ENCODE results near the gene CACNA1I.
"Not testable (repeated sequence)": the region's sequence is repeated elsewhere in the genome, so short reads cannot be mapped to it uniquely, and the experiment has no call there.

The CACNA1I gene

DNA sequence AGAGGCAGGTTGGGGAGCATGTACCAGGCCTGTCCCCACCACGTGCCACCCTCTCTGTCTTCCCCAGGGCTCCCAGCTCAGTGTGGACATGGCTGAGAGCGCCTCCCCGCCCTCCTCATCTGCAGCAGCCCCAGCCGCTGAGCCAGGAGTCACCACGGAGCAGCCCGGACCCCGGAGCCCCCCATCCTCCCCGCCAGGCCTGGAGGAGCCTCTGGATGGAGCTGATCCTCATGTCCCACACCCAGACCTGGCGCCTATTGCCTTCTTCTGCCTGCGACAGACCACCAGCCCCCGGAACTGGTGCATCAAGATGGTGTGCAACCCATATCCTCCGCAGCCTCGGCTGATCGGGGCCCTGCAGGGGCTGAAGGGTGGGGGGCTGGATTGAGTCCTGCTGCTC, at the start of gene CACNA1I:
Gene CACNA1I (plus strand): TSS at position 89 of the 400 bp plus-strand sequence. CDS start 0 bp downstream, at position 89.
- DNase-seq = no peak
- no peak for ATAC-seq
- Mint-ChIP-seq H3K27ac (peak within 1 kb of the TSS in 1 of 2 donors; percentile 40), H3K4me3 (no peak within 1 kb of the TSS), H3K9me3 (peaks cover 4 to 5% of the 10 kb centered on the region in 2 donors), H3K4me1 (peaks cover 15% of the 10 kb centered on the region), H3K27me3 (peaks cover 5% of the 10 kb centered on the region)

DNA sequence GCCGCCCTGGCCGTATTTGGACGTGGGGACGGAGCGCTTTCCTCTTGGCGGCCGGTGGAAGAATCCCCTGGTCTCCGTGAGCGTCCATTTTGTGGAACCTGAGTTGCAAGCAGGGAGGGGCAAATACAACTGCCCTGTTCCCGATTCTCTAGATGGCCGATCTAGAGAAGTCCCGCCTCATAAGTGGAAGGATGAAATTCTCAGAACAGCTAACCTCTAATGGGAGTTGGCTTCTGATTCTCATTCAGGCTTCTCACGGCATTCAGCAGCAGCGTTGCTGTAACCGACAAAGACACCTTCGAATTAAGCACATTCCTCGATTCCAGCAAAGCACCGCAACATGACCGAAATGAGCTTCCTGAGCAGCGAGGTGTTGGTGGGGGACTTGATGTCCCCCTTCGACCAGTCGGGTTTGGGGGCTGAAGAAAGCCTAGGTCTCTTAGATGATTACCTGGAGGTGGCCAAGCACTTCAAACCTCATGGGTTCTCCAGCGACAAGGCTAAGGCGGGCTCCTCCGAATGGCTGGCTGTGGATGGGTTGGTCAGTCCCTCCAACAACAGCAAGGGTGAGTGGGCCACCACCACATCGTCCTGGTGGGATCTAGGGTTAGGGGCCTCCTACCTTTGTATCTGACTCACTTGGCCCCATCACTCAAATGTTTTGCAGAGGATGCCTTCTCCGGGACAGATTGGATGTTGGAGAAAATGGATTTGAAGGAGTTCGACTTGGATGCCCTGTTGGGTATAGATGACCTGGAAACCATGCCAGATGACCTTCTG, 49.3 kb upstream of the CACNA1I start:
- peak overlapping the region; percentile 98 to 100 for H3K27ac Mint-ChIP-seq
- H3K9me3 Mint-ChIP-seq, ATAC-seq, H3K27me3 Mint-ChIP-seq: not testable (repeated sequence)
- peak in 1 of 2 donors; percentile 39 for DNase-seq
- peaks cover 68% of the 10 kb centered on the region for H3K4me1 Mint-ChIP-seq
- H3K4me3 Mint-ChIP-seq = peak overlapping the region; percentile 91 to 93

DNA sequence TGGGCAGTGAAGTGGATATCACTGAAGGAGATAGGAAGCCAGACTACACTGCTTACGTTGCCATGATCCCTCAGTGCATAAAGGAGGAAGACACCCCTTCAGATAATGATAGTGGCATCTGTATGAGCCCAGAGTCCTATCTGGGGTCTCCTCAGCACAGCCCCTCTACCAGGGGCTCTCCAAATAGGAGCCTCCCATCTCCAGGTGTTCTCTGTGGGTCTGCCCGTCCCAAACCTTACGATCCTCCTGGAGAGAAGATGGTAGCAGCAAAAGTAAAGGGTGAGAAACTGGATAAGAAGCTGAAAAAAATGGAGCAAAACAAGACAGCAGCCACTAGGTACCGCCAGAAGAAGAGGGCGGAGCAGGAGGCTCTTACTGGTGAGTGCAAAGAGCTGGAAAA, 48.5 kb upstream of the CACNA1I start:
- H3K9me3 Mint-ChIP-seq, DNase-seq, ATAC-seq, H3K27me3 Mint-ChIP-seq: not testable (repeated sequence)
- H3K27ac Mint-ChIP-seq = peak overlapping the region; percentile 98 to 100
- peaks cover 76% of the 10 kb centered on the region for H3K4me1 Mint-ChIP-seq
- peak overlapping the region; percentile 91 to 93 for H3K4me3 Mint-ChIP-seq

DNA sequence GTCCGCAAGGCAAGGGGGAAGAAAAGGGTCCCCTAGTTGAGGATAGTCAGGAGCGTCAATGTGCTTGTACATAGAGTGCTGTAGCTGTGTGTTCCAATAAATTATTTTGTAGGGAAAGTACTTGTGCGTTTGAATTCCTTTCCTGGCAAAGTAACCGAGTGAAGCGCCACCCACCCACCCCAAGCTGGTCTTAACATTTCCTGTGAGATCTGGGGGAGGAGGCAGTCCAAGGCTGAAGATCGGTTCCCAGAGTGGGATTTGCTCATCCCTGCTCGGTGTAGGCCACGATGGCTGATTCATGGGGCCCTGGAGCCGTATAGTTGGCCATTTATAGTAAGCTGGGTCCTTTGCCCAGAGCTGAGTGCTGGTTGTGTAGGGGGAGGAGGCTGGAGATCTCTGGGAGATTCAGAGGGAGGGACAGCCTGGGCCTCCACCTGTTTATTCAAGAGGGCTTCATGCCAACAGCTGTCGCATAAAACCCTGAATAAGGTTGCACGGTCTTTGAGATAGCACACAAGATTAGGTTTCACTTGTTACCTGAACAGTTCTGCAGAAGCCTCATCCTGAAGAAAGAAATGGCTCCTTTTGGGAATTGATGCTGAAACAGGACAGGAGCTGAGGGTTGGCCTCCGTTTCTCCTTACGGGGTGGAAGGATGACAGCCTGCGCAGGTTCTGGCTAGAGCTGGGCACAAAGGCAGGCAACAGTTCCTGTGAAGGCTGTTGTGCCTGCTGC, 47.8 kb upstream of the CACNA1I start:
- Mint-ChIP-seq H3K27ac (peak overlapping the region; percentile 98 to 100), H3K27me3 (no peaks in the 10 kb centered on the region), H3K4me3 (peak overlapping the region; percentile 91 to 93), H3K4me1 (peaks cover 83% of the 10 kb centered on the region), H3K9me3 (no peaks in the 10 kb centered on the region)
- DNase-seq (peak in 1 of 2 donors; percentile 56), ATAC-seq (no peak)

DNA sequence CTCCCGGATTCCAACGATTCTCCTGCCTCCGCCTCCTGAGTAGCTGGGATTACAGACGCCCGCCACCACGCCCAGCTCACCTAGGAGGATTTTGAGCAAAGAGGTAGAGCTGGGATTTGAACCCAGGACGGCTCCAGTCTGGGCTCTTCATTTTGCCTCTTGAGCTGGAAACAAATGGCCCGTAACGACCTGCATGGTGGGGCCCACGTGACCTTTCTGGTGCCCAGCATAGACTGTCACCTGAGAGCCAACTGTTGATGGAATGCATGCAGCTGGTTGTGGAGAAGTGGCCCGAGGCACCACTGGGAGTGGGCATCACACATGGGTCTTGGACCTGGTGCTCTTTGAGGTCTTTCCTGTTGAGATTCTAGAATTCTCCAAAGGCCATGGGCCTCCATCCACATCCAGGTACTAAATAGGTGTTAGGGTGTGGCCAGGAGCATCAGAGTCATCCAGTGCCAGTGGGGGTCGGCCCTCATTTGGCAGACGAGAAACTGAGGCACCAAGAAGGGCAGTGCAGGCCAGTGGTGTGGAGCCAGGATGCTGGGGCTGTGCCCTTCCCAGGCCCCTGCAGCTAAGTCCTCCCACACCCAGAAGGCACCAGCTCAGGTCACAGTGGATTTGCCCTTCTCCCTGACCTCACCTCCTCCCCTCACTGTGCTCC, 46.3 kb upstream of the CACNA1I start:
- no peak for ATAC-seq
- H3K4me3 Mint-ChIP-seq = peak overlapping the region; percentile 24 to 68

DNA sequence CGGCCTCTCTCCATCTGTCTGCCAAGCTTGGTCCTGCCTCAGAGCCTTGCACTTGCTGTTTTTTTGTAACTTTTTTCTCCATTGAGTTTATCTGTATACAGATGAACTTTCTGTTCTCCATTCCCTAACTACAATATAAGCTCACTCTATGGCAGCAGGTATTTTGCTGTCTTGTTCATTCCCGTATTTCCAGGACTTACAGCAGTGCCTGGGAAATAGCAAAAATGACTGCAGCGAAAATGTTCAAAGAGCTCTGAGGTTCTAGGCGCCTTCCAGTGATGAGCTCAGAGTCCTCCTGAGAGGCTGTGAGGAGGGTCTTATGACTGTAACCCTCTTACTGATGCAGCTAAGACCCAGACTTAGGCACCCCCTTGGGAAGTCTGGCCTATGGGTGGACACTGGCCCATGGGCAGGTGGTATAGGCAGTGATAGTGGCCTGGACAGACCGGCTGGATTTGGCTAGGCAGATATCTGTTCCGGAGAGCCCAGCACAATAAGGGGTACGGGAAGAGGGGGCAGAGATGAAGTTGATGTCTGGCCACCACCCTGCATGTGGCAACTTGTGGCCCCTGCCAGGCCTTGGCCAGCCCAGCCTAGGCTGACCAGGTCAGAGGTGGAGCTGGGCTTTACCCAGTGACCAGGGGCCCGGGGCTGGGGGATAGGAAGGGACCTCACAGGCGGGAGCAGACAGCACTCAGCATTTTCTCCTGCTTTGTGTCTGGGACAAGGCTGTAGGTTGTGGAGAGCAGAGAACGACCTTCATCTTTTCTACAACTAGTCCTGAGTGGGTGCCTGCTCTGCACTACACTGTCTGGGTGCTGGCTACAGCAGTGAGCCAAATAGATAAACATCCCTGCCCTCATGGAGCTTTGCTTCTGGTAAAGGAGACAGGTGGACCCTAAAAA, 45.5 kb upstream of the CACNA1I start:
- ATAC-seq (no peak), DNase-seq (no peak)
- peak overlapping the region in 1 of 2 donors; percentile 43 for H3K27ac Mint-ChIP-seq
- peaks cover 94% of the 10 kb centered on the region for H3K4me1 Mint-ChIP-seq
- no peaks in the 10 kb centered on the region for H3K9me3 Mint-ChIP-seq
- no peaks in the 10 kb centered on the region for H3K27me3 Mint-ChIP-seq
- H3K4me3 Mint-ChIP-seq = peak overlapping the region; percentile 24 to 27

More for the DNA sequence above, 46.3 kb upstream of the CACNA1I start:
- H3K27ac Mint-ChIP-seq = peak overlapping the region in 1 of 2 donors; percentile 100
- no peak for DNase-seq
- no peaks in the 10 kb centered on the region for H3K9me3 Mint-ChIP-seq
- H3K4me1 Mint-ChIP-seq = peaks cover 89% of the 10 kb centered on the region
- H3K27me3 Mint-ChIP-seq = no peaks in the 10 kb centered on the region

DNA sequence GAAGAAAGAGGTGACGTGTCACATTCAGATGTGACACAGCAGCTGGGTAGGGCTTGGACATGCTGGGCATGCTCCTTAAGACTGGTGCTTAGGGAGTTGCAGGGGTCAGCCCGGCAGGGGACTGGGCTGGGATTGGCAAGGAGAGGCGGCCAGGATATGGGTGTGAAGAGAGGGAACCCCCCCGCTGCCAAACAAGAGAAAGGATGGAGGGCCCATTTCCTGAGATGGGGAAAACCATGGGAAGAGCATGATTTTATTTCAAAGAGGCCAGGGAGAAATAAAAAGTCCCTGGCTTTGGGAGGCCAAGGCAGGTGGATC, 44.9 kb upstream of the CACNA1I start:
- peak overlapping the region in 1 of 2 donors; percentile 27 for H3K4me3 Mint-ChIP-seq

DNA sequence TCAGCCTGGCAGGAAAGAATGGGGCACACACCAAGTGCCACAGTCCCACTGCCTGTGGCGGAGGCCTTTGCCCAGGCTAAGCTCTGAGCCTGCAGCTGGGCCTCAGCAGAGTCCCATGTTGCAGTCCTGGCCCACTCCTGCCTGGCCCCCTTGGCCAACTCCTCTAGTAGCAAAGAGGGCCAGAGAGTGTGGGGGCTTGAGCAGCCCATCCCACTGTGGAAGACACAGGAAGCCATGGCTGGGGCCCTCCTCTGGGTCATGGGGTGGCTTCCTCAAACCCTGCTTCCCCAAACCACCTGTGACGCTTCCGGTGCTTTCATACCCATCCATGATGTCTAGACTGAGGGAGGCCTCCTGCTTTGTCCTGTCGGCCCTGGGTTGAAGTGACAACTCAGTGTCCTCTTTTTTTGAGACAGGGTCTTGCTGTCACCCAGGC, 43.8 kb upstream of the CACNA1I start:
- DNase-seq (no peak), ATAC-seq (peak; percentile 43)
- Mint-ChIP-seq H3K27ac (peak overlapping the region in 1 of 2 donors; percentile 45), H3K27me3 (no peaks in the 10 kb centered on the region), H3K4me1 (peaks cover 98% of the 10 kb centered on the region), H3K9me3 (no peaks in the 10 kb centered on the region), H3K4me3 (peak overlapping the region in 1 of 2 donors; percentile 2)

More for the DNA sequence above, 44.9 kb upstream of the CACNA1I start:
- DNase-seq (no peak), ATAC-seq (no peak)
- Mint-ChIP-seq H3K9me3 (no peaks in the 10 kb centered on the region), H3K4me1 (peaks cover 94% of the 10 kb centered on the region), H3K27me3 (no peaks in the 10 kb centered on the region), H3K27ac (peak overlapping the region in 1 of 2 donors; percentile 43)

DNA sequence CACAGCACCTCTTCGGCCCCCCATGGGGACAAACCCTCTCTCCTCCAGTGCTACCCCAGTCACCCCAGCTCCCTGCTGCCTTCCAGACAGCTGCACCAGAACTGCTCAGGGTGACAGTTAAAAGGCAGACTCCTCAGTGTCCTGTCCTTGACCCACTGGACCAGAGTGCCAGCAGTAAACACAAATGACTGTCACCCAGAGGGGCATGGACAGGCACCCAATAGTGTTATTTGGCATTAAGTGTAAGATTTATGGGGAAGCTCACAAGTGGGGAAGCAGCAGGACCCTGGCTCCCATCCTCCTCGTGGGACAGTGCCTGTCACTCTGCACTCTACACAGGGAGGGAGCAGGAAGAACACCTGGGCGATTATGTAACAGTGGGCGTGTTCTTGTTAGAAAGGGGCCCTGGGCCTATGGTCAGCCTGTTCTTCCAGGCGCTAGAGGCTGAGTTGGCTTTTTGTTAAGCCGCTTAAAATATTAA, 43.0 kb upstream of the CACNA1I start:
- DNase-seq (no peak), ATAC-seq (no peak)
- Mint-ChIP-seq H3K9me3 (no peaks in the 10 kb centered on the region), H3K27me3 (no peaks in the 10 kb centered on the region), H3K27ac (peak overlapping the region; percentile 41 to 45), H3K4me3 (peak overlapping the region in 1 of 2 donors; percentile 2), H3K4me1 (peaks cover 94% of the 10 kb centered on the region)

DNA sequence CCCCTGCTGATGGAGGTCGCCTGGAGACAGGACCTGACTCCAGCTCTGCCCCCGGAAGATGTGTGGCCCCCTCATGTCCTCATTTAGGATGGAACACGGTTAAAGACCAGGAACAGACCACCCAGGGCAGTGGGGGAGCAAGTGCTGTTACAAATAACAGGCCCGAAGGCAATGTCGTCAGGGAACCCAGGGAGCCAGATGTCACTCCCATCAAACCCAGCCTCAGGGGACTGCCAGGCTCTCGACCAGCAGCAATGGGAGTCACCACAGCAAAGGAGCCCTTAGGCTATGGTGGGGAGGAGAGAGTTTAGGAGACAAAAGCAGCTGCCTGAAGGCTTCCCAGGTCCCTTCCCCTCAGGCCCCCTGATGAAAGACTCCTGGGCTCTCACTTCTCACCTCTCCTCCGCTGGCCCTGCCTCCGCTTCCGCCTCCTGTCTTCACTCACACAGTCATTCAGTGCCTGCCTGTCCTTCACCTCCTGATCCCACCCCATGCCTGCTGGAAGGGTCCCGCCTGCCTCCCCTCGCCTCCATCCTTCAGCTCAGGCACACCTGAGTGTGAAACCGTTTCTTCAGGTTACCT, 42.4 kb upstream of the CACNA1I start:
- Mint-ChIP-seq H3K4me3 (peak overlapping the region; percentile 75 to 95), H3K9me3 (no peaks in the 10 kb centered on the region)

DNA sequence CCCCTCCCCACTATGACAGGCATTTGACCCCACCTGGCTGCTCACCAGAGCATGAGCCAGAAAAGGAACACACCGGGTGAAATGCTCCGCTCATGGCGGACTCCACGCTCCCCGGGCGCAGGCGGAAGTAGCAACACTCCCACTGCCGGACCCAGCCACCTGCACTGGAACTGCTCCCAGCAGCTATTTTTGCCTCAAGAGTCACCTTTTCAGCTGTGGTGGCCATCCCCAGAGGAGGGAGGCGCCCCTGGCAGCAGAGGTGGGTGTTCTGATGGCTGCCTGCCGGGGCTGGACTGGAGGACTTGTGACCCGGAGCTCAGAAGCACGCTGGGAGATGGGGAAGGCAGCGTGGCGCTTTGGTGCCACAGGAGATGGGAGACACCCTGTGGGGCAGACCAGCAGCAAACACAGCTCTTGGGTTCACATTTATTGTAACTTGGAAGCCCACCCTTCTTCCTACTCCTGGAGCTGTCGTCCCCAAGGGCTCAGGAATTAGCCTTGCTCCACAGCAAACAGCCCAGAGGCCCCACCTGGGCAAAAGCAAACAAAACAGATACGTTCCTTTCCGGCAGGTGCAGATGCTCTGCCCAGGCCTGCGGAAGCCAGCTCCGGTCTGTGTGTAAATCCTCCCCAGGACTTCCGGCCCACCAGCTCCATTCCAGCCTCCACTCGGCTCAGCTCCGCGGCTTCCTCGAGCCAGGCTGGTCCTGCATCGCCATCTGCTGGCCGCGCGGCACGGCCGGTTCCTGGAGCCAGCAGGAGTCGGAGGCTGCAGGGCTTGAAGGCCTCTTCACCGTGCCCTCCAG, 41.7 kb upstream of the CACNA1I start:
- ATAC-seq (peak; percentile 53), DNase-seq (peak; percentile 90 to 92)
- Mint-ChIP-seq H3K27me3 (no peaks in the 10 kb centered on the region), H3K9me3 (no peaks in the 10 kb centered on the region), H3K4me3 (peak overlapping the region; percentile 75 to 95), H3K27ac (peak overlapping the region in 1 of 2 donors; percentile 56), H3K4me1 (peaks cover 85% of the 10 kb centered on the region)

More for the DNA sequence above, 42.4 kb upstream of the CACNA1I start:
- DNase-seq (no peak), ATAC-seq (no peak)
- Mint-ChIP-seq H3K27me3 (no peaks in the 10 kb centered on the region), H3K4me1 (peaks cover 88% of the 10 kb centered on the region), H3K27ac (peak overlapping the region; percentile 38 to 79)

DNA sequence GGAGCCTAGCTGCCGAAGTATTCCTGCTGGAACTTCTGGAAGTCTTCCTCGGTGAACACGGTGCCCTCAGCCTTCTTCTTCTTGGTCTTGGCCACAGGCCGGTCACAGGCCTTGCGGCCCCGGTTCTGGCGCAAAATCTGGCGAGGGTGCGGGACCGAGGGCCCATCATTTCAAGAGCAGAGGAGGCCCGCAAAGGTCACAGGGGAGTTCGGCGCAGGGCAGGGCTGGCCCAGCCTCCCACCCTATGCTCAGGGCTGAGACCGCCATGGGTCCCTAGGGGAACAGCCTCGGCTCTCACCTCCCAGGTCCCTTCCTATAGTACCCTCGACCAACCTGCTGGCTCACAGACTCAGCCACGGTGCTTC, 41.1 kb upstream of the CACNA1I start:
- Mint-ChIP-seq H3K4me1 (peaks cover 85% of the 10 kb centered on the region), H3K27me3 (no peaks in the 10 kb centered on the region), H3K27ac (no peak overlapping the region), H3K4me3 (peak overlapping the region; percentile 75 to 95), H3K9me3 (no peaks in the 10 kb centered on the region)
- ATAC-seq = no peak
- DNase-seq = no peak

DNA sequence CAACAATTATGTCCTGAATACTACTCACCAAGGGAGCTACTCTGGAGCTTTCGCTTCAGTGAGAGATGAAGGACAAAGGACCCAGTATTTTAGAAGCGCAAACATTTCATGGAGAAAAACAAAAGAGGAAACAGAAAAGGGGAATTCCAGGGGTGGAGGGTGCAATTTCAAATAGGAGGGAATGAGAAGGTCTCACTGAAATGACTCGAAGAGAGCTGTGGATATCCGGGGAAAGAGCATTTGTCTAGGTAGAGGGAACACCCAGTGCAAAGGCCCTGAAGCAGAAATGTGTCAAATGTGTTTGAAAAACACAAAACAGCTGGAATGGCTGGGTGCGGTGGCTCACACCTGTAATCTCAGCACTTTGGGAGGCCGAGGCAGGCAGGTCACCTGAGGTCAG, 40.4 kb upstream of the CACNA1I start:
- H3K9me3 Mint-ChIP-seq = no peaks in the 10 kb centered on the region
- peak overlapping the region; percentile 19 to 95 for H3K4me3 Mint-ChIP-seq
- H3K4me1 Mint-ChIP-seq = peaks cover 84% of the 10 kb centered on the region
- no peak for DNase-seq
- H3K27me3 Mint-ChIP-seq = no peaks in the 10 kb centered on the region
- no peak overlapping the region for H3K27ac Mint-ChIP-seq
- ATAC-seq = no peak

Measured in stimulated activated naive CD8-positive, alpha-beta T cell treated with anti-CD3 and anti-CD28 coated beads, Interleukin-15, amount 100 ng/mL, for 72 hours (primary cell).